Activated T-cell treated with anti-CD3 and anti-CD28 coated beads, Interleukin-2, amount 50 U/mL, for 1 hour (primary cell): Measurements from ENCODE around the gene ZNF835.

Experiments
- DNase-seq: peaks from one replicate; pipeline ENCODE4 v3.0.0-alpha.2; 2020

The ZNF835 gene

DNA sequence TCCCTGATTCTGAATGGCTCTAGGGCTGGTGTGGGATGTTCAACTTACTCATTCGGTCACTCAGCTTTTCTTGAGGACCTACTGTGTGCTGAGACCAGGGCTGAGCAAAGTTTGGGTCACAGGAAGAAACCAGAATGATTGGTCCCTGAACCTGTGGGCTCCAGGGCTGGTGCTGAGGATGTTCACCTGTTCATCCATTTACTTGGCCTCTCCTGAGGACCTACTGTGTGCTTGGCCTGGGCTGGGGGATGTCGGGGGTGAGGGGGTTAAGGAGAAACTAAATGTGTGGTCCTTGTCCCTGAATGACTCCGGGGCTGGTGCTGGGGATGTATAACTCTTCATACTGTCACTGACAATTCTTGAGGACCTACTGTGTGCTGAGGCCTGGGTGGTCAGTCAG is 10.3 kb downstream of the ZNF835 start:
- no peak for DNase-seq

GRCh38 chr19:56660381-56661107 is 11.0 kb downstream of the ZNF835 start:
- no peak for DNase-seq

DNA sequence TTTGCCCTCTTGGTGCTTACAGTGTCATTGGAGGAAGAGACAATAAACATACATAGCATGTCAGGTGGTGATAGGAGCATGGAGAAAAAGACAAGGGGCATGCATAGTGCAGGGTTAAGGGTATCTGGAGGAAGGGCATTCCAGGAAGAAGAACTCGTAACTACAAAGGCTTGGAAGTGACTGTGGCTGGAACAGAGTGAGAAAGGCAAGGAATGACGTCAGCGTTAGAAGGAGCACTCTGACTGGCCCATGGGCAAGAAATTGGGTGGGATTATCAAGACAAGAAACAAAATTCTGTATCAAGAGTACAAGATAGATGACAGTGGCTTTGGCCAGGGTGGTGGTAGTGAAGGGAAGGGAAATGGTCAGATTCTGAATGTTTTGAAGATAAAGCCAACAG is 17.4 kb downstream of the ZNF835 start:
- no peak for DNase-seq

DNA sequence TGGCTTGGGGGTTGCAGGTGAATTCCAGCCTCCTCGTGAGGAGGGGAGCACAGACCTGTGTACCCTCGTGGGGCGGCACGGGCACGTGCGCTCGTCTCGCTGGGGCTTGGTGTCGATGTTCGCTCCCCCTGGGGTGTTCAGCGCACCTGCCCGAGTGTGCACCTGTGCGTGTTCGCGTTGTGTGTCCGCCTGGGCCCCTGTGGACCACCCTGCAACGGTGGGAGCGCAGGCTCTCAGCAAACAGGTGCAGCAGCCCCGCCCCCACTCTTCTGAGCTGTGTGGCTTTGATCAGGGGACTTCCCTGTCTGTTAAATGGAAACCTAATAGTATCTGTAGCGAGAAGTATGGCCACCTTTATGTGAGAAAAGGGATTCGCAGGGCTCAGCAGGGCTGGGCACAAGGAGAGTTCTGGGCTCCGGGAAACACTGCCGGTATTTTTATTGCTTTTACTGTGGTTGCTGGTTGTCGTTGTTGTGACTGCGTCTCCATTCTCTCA is 28.0 kb downstream of the ZNF835 start:
- DNase-seq = no peak

- no peak for DNase-seq
These were observed 28.7 kb downstream of the ZNF835 start, which contains the start of gene SMIM17 for GRCh38 chr19:56642711-56643459. Gene SMIM17 (plus strand): TSS chr19:56643159. CDS start chr19:56645668, 2,509 bp downstream.

- no peak for DNase-seq
These were observed 32.3 kb downstream of the ZNF835 start for GRCh38 chr19:56639217-56639616.

DNA sequence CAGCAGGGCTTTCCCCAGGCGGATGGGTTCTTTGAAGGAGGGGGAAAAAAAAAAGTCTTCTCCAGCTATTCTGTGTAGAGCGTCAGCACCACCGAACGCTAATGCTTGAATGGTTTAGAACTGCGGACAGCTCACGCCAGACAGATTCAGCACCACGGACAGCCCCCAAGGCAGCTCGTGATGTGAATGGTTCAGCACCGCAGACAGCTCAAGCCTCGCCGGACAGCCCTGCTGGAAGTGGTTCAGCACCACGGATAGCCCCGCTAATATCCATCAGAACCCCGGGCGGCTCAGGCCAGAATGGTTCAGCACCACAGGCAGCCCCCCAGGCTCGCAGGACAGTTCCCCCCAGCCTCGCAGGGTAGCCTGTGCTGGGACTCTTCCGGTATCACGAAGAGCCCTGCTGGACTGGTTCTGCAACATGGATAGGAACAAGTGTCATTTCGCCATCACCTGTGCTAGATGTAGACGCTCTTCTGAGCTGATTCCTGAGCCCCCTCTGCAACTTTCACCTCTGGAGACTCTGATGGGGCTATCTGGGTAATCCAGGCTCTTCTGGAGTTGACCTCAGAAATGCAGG is 33.5 kb downstream of the ZNF835 start:
- no peak for DNase-seq

DNA sequence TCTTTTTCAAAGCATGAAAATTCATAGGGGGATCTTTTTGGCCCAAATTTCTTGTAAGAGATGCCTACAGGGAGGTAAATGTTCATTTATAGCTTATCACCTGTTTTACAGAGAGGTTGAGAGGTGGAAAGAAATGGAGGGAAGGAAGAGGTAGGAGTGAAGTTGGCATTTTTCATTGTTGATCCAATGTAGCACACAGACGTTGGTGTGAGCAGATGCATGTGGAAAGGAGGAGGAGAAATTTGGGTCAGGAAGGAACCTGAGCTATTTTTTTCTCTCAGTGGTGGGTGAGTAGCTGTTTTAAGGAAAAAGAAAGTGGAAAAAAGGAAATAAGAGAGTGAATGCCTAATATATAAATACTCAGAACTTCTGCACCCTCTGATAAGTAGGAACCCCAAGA is 38.5 kb downstream of the ZNF835 start:
- DNase-seq = no peak

- DNase-seq = no peak
These were observed 45.8 kb downstream of the ZNF835 start for GRCh38 chr19:56625708-56626107.

GRCh38 chr19:56623006-56623405 is 48.6 kb downstream of the ZNF835 start:
- no peak for DNase-seq

DNA sequence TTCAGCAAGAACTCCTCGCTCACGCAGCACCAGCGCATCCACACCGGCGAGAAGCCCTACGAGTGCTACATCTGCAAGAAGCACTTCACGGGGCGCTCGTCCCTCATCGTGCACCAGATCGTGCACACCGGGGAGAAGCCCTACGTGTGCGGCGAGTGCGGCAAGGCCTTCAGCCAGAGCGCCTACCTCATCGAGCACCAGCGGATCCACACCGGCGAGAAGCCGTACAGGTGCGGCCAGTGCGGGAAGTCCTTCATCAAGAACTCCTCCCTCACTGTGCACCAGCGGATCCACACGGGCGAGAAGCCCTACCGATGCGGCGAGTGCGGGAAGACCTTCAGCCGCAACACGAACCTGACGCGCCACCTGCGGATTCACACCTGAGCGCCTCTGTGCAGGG is 49.2 kb downstream of the ZNF835 start:
- DNase-seq = no peak

- no peak for DNase-seq
These were observed 52.4 kb downstream of the ZNF835 start for GRCh38 chr19:56619121-56619520.

DNA sequence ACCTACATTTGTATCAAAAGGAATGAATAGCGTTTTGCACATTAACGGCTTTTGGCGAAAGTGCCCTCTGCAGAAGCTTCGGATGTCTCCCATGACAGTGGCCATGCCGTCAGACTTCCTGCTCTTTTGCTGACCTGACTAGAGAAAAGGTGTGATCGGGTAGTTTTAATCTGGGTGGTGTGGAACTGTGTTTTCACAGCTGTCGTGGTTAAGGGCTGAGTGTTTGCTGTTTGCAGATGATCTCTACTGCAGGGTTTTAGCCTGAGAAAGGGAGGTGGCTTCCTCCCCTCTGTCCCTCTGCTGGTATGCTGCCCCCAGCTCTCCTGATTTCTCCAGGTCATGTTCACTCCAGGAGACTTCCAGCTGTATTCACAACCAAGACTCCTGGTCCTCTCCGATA is 54.0 kb downstream of the ZNF835 start:
- DNase-seq = no peak

DNA sequence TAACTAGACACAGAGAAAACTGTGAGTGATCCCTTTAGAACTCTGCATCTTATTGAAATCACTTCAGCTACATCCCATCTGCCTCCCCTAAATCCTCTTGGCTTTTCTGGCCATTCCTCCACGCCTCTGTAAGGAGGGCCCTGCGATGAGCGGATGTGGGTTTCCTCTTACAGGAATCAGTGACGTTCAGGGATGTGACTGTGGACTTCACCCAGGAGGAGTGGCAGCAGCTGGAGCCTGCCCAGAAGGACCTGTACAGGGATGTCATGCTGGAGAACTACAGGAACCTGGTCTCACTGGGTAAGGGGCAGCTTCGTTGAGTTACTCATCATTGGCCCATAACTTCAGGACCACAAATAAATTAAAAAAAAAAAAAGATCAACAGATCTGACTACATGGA is 57.9 kb downstream of the ZNF835 start:
- no peak for DNase-seq

DNA sequence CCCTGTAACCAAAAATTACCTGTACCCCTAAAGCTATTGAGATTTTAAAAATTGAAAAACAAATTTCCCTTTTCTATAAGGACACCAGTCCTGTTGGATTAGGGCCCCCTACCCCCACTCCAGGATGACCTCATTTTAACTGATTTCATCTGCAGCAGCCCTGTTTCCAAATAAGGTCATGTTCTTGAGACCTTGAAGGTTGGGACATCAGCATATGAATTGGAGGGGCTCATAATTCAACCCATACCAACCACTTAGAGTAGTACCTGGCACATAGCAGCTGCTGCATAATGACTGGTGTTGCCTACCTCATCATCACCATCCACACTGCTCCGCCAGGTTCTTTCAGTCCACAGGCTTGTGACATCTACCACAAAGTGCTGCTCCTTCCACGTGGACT is 58.8 kb downstream of the ZNF835 start:
- no peak for DNase-seq
